Activated CD8-positive, alpha-beta memory T cell treated with anti-CD3 and anti-CD28 coated beads, Interleukin-2, amount 50 U/mL, for 24 hours (primary cell): ENCODE results near the gene FGF14.
A peak's percentile ranks its signal among the peaks of the same experiment; 100 is the strongest.

Source experiments
- DNase-seq: peaks from one replicate; pipeline ENCODE4 v3.0.0-alpha.2; 2020; ENCODE audit errors: extremely low read depth

Gene FGF14

DNA sequence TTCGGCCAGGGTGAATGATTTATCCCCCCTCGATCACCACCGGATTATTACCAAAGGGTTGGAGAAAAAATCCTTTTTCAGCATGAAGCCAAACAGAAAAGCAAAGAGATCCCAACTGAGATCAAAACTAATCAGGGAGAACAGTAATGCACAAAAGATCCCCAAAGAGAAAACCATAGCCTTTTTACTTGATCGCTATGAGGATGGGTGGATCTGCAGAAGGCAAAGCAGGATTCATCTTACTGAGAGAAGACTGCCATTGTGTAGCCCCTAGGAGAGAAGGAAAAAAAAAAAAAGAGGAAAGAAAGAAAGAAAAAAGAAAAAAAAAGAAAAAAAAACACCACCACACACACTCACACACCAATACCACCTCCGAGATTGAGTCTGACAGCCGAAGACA is at the start of gene FGF14:
TSS of gene FGF14 (minus strand) at position 283 of the 400 bp plus-strand sequence.
- DNase-seq, result no peak

DNA sequence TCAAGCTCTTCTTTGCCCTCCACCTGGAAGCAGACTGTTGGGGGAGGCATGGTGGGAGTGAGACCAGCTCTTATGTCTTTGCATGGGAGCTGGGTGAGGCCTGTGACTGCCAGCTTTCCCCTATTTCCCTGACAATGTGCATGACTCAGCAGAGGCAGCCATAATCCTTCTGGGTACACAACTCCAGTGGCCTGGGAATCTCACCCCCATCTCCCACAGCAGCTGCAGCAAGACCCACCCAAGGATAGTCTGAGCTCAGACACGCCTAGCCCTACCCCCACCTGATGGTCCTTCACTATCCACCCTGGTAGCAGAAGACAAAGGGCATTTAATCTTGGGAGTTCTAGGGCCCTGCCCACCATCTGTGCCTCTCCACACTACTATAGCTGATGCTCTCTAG is 41.4 kb upstream of the FGF14 start:
- DNase-seq, result no peak

- DNase-seq, result no peak
Measured at GRCh38 chr13:102441085-102441484, 39.2 kb upstream of the FGF14 start.

DNA sequence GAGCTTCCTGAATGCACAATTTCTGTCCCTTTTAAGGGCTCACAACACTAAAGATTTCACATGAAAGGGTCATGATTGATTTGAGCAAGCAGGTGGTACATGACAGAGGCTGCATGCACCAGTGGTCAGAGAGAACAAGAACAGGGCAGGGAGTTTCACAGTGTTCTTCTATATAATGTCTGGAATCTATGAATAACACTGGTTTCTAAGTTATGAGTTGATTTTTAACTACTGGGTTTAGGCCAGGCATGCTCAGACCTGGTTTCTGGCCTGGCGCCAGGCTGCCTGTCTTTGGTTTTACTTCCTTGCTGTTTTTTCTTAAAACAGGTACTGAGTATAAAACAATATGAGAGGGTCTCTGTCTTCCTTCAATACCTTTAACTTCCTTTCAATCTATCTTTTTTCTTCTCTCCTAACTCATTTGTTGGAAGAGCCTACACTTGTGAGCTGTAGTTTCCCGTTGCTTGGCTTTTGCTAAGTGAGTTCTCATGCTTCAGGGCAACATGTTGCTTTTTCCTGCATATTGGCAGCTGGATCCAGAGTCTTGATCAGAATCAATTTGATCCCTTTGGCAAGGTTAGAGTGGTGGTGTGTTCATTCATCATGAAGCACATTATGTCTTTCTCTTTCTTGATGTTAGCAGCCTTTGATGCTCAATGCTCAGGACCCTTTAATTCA is 38.5 kb upstream of the FGF14 start:
- DNase-seq, result no peak

DNA sequence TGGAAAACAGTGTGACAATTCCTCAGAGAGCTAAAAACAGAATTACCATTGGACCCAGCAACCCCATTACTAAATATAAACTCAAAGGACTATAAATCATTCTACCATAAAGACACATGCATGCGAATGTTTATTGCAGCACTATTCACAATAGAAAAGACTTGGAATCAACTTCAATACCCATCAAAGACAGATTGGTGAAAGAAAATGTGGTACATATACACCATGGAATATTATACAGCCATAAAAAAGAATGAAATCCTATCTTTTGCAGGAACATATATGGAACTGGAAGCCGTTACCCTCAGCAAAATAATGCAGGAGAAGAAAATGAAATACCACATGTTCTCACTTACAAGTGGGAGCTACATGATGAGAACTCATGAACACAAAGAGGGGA is 20.8 kb upstream of the FGF14 start:
- no peak for DNase-seq

DNA sequence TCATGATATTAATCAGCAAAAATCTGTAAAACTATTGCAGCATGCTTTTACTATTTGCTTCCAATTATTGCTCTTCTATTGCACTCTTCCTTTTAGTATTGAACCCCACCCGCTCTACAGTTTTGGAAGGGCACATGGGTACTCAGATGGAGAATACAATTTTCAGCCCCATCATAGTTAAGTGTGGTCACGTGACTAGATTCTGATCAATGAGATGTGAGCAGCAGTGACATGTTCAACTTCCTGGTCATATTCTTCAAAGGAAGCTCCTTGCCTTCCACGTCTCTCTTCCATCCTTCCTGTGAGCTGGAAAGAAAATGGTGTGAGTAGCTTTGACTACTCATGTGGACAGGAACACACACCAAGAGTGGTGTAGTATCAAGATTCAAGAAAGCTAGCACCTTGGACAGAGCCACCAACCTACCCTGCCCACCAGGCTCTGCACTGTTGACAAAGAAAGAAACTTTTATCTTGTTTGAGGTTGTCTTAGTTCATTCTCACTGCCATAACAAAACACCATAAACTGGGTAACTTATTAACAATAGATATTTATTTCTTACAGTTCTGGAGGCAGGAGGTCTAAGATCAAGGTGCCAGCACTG is 3.8 kb upstream of the FGF14 start:
- no peak for DNase-seq

DNA sequence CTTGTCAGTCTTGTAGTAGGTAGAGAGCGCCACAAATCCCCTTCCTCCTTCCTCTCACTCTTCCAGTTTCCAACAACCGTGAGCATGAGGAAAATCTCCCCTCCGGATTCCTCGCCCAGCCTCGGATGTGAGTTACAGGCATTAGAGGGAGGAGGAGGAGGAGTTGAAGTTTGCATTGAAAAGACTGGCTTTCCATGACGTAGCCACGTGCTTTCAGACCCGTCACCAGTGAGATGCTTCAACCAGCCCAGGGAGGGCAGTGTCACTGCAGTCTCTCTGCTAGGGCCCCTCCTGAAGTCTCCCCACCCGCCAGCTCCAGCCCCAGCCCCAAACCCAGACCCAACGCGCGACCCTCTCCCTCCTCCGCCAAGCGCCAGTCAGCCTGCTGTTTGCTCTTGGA is 442 bp upstream of the FGF14 start:
- no peak for DNase-seq

DNA sequence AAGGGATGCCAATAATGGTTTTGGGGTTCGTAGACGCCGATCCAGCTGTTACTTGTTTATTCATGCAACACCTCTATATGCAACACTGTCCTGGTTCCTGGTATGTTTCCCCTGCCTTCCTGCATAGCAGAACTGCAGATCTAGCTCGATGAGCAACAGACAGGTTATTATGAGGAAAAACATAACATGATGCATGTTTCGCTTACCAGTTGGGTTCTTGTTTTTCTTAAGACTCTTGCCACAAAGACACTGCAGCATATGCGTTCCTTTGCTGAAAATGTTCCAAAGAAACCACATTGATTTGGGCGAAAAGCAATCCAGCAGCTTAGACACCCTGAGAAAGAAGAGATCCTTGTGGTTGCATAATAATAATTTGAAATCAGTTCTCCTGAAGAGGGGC is 583 bp downstream of the FGF14 start:
- no peak for DNase-seq

- DNase-seq, result no peak
Measured at GRCh38 chr13:102400675-102401145, 1.1 kb downstream of the FGF14 start.

DNA sequence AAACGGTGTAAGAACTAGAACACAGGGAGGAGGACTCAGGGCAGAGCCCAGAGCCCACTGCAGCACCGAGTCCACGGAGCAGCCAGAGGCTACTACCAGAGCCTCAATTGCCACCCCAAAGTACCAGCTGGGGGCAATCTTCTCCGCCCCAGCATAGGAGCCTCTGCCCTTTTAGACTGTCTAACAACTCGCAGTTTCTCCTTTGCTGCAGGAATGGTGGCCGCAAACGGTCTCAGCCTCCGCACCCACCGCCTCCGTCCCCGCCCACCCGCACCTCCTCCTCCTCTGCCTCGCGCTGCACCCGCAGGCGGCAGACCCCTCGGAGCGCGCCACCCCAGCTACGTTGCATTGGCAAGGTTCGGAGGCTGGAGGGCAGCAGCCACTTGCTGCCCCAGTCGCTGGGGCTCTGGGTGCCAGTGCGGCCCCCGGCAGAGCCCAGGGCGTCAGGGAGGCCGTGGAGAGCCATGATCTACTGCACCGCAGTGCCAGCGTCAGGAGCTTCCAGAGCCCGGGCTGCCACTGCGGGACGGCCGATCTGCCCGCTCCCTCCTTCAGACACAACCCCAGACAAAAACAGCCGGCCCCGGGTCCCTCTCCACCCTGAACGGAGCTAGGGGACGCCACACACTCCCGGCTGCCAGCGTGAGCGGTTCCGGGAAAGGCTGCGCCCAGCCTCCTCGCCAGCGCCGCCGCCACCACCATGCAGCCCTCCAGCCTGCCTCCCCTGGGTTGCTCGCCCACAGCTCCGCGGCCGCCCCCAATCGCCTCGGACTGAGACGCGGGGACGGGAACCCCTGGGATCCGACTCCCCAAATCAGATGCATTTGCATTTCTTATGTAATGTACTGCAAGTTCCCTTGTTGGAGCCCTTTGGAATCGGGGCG is 1.8 kb downstream of the FGF14 start:
- DNase-seq, result no peak

DNA sequence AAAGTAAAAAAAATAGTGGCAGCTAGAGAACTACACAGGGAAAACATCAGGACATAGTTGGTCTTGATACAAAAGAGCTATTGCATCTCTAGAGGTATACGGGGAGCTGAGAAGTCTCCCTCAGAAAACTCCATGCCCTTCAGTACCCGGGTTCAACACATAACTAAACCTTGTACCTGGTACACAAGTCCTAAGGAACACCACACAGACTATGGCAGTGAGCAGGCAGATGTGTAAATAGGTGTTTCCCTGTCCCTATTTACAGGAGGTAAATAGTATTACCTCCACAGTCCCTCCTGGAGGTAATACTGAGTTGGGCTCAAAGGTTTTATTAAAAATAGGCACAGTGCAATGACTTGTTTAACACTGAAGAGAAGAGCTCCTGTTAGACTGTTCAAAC is 5.9 kb downstream of the FGF14 start:
- DNase-seq, result no peak

DNA sequence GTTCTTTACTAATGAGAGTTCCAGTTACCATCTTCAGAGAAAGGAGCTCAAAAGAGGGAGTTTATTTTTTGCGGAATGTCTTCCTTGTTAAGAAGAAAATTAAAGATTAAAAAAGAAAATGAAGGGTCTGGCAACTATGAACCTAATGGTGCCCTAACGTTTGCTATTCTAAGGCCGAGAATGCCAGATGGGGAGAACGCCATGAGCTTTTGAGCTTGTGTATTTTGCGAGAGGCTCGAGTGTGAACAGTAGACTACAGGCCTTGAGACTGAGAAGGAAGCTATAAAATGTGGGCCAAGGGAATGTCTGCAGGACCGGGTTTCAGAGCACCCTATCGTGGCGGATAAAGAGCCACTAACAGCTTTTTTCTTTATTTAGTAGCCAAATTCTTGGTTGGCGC is 6.7 kb downstream of the FGF14 start:
- no peak for DNase-seq

DNA sequence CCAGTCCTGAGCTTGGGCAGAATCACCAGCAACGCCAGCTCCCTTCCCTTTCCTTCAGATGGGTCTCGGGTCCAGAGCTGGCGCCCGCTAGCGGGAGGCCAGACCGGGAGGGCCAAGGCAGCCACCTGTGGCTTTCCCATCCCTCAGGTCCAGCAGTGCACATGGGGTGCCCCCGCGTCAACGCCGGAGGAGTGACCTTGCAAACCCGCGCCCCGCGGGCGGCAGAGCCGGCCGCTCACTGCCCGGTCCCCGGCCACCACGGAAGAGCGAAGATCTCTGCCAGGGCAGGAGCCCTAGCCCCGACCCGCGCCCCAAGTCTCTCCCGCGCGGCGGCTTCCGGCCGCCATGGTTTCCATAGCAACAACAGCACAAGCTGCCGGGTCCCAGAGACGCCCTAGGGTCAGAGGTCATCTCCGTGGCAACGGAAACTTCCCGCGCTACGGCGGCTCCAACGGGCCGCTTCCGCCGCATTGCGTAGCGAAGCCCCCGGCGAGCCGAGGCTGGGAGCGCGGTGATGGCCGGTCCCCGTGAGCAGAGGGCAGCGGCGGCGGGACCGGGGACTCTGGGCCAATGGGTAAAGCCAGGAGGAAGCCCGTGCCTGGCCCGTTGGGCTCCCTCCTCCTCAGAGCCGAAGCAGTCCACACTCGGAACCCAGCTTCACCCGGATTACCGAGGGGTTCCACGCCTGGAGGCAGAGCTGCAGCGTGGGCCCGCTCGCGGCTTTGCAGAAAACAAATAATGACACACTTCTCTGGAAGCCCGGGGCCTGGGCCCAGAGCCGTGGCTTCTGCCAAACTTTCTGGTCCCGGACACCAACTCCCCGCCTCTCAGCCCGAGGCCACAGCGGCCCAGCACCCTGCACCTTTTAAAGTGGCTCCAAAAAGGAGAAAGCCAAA is 7.4 kb downstream of the FGF14 start:
- peak; percentile 87 for DNase-seq

DNA sequence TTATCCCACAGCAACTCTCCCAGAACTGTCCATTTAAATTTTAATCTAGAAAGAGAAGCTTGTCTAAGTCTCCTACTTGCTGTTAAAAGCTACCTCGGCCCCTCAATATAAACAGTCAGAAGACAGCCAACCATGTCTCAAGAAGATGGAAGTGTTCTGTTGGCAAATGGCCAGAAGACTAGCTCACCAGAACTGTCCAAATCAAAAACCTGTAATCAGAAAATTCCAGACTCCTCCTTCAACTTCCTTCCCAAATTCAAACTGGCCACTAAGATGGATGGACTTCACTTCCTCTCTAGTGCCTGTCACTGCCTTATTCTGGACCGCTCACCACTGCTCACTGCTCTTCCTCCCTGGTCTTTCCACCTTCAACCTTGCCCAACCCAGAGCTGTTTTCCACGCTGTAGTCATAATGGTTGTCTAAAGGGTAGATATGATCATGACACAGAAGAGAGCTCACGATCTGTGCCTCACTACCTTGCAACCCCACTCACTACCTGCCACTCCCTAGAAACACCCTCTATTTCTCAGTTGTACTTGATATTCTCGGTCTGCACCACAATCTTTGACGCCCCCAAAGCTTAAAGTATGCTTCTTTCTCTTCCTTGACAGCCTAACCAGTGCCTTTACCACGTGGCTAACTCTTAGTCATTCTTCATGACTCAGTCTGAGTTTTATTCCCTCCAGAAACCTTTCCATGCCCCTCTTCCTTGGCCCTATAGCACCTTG is 9.2 kb downstream of the FGF14 start:
- DNase-seq, result no peak

- DNase-seq, result no peak
Measured at GRCh38 chr13:102386461-102386860, 15.4 kb downstream of the FGF14 start.

DNA sequence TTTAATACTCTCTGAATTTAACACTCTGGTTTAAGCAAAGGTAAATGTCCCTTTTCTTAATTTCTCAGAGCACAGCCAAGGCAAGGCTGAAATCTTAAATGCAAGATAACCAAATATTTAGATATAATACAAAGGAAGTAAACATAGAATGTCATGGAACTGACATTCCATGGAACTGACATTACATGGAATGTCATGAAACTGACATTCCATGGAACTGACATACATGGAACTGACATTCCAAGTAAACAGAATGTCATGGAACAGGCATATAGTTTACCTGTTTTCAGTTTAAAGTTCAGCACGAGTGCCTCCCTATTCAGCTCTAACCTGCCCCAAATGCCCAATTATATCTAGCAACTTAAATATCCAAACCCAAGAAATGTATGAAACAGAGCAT is 21.8 kb downstream of the FGF14 start:
- no peak for DNase-seq

GRCh38 chr13:102376318-102376717 is 25.5 kb downstream of the FGF14 start:
- DNase-seq, result no peak

- DNase-seq, result no peak
Measured at GRCh38 chr13:102374726-102375125, 27.1 kb downstream of the FGF14 start.

- DNase-seq, result no peak
Measured at GRCh38 chr13:102374233-102374632, 27.6 kb downstream of the FGF14 start.

DNA sequence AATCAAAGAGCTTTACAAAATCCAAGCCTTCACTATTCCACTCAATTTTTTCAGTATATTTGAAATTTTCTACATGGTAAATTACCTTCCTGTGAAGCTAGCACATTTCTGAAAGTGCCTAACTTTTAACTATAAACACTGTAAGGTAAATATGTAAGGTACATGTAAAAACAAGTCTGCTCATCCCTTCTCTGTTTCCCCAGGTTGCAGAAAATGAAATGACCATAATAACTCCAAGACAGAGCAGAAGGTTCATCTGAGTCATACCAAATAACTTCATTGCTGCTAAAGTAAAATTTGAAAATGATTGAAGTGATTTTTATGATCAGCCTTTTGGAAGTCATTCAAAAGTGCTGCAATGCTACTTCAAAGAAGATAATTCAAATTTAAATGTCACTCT is 28.6 kb downstream of the FGF14 start:
- no peak for DNase-seq

- DNase-seq, result no peak
Measured at GRCh38 chr13:102369302-102369701, 32.5 kb downstream of the FGF14 start.
